ENCODE data around the gene TRAF1.

Gene TRAF1

DNA sequence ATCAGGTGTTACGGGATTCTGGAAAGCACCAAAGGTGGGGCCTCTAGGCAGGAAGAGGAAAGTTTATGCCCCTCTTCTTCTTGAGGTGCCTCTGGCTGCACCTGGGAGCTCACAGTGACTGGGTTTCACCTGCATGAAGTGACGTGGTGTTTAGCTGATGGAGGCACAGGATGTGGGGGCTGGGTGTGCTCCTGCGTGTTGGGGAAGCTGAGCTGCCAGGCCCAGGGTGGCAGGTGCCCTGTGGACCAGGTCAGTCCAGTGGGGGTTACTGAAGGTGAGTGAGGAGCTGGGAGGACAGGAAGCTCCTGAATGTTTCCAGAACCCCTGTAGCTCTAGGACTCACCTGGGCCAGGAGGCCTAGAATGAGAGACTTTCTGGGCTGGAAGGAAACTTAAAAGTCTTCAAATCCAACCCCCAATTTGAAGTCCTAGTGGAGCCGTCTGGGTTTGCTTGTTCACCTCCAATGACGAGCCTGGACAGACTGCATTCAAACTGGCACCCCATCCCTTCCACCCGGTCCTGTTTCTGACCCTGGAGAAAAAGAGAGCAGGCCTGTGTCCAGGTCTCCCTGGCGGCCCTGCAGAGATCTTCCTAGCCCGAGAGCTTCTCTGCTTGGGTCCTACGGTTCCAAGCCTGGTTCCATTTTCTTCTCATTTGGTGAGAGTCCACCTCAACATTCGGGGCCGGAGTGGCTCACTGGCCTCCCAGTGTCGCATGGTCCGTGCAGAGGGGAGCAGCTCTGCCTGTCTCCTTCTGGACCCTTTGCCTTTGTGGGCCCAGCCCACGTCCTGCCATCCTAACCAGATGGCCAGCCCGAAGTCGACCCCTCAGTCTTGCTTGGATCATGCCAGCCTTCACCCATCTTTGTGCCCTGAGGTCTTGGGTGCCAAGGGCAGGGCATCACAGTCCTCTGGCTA is 22.3 kb downstream of the TRAF1 start:
- no peak for DNase-seq

DNA sequence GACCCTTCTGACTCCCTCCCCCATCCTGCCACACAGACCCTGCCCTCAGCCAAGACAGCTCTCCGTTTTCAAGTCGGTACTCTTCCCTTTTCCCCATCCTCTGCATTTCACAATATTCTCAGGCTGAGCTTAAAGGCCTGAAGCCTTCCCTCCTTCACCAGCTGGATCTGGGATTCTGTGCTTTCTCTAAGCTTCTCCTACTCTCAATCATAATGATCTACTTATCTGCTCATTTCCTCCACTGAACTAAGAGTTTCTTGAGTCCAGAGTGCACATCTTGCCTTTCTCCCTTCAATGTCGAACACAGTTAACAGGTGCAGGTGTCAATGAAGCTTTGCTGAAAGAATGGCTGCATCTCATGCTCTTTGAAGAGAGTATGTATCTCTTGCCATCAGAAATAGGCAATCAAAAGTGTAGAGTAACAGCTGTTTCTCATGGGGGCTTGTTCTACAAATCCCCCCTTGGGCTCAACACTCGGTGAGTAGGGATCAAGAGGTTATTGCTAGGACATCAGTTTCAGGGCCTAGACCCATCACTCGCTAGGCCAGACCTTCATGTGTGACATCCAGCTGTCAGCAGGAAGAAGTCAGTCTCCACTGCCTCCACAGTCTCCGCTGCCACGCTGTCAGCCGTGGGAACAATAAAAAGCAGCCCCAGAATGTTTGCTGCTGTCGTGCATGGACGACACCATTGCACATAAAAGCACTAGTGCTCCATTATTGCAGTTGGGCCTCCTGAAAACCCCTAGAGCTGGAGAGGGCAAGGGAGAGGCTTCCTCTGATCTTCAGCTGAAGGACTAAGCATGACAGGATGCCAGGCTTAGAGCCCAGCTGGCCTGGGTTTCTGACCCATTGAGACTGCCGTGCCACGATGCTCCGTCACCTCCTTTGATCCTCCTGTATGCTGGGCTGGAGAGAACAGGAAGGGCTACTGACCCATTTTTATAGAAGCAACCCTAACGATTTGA is 23.7 kb downstream of the TRAF1 start:
- DNase-seq = no peak

- no peak for DNase-seq
Measured at GRCh38 chr9:120901755-120902568, 24.6 kb downstream of the TRAF1 start.

- no peak for DNase-seq
Measured at GRCh38 chr9:120900824-120901223, 25.8 kb downstream of the TRAF1 start.

DNA sequence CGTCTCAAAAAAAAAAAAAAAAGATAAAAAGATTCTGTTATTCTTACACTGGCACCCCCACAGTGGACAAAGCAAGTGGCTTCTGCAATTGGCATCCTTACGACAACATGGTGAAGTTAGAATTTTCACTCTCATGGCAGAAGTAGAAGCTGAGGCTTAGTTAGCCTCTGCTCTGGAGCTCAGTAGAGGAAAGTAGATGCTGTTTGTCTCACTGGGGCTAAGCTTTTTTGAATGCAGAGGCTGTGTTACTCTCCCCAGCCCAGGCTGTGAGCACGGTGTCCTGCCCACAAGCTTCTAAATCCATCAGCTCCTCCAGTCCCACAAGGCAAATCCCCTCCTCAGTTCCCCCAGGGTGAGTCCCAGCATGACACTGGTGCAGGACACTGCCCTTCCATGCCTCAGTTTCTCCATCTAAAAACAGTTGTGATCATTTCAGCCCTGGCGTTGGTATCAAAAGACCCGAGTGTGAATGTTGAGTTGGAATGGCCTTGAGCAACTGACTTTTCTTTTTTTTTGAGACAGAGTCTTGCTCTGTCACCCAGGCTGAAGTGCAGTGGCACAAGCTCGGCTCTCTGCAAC is 27.0 kb downstream of the TRAF1 start:
- DNase-seq = no peak

GRCh38 chr9:120898396-120898795 is 28.2 kb downstream of the TRAF1 start:
- DNase-seq = no peak

DNA sequence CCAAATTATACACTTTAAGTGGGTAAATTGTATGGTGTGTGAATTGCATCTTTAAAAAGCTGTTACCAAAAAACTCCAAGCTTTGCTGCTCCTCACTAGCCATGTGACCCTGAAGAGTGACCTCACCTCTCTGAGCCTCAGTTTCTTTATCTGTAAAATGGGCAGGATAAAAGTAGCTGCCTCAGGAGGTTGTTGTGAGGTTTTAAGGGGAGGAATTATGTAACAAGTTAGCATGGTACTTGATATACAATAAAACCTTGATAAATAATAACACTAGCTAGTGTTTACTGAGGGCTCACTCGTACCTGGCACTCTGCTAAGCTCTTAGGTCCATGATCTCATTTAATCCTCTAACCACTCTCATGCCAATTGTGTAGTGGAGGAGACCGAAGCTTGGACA is 30.6 kb downstream of the TRAF1 start:
- DNase-seq = no peak

- no peak for DNase-seq
Measured at GRCh38 chr9:120894321-120895148, 32.1 kb downstream of the TRAF1 start.

DNA sequence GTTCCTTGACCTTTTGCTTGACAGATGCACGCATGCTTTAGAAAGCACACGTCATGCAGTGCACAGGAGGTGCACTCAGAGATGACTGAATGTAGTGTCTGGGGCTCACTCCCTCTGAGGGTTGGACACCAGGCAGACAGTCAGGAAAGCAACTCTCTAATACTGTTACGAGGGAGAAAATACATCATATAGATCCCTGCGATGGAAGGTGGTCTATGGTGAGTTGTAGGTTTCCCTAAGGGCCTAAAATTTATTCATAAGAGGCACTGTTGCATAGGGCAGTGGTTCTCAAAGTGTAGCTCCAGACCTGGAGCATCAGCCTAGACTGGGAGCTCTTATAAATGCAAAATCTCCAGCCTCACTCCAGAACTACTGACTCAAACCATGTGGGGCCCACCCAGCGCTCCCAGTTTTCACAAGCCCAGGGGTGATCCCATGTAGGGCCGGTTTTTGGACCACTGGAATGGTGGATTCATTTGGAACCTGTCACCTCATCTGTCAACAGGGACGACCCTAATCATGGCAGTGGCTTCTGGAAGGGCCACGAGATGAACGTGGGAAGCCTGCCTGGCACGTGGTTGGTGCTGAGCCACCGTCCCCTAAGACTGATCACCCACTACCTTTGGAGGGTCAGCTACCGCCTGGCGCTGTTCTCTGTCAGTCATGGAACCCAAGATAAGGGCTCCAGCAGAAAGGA is 32.8 kb downstream of the TRAF1 start:
- no peak for DNase-seq

DNA sequence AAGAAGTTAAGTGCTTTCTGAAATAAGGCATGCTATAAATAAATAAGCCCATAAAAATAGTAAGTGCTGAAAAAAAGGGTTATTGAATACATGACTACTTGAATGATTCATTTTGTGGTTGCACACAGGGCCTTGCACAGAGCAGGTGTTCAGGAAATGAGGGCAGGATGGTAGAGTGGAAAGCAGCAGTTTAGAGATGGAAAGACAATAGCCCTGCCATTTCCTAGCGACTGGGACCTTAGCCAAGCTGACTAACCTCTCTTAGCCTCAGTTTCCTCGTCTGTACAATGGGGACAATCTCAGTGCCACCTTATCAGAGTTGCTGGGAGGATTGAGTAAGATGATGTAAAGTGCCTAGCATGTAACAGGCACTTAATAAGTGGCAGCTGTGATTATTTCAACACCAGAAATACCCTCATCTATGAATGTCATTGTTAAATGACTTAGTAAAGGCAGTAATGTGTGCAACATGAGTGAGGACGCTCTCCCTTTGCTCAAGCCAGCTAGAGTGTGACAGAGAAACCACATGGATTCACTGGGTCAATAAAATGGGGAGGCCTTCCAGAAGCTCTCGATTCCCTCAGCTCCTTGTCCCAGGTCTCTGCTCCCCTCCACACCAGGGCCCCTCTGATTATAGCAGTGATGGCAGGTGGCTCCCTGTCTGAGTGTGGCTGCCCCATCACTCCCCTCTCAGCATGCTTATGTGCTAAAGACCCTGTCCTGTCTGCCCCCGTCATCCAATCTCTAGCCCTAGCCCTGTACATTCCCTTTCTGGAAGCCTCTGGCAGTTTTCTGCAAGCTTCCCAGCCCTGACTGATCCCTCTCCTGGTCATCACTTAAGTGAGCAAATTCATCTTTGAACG is 33.6 kb downstream of the TRAF1 start:
- DNase-seq = no peak

GRCh38 chr9:120891884-120892747 is 34.5 kb downstream of the TRAF1 start:
- no peak for DNase-seq

- no peak for DNase-seq
Measured at GRCh38 chr9:120891245-120891883, 35.2 kb downstream of the TRAF1 start.

GRCh38 chr9:120890320-120891244 is 36.0 kb downstream of the TRAF1 start:
- no peak for DNase-seq

DNA sequence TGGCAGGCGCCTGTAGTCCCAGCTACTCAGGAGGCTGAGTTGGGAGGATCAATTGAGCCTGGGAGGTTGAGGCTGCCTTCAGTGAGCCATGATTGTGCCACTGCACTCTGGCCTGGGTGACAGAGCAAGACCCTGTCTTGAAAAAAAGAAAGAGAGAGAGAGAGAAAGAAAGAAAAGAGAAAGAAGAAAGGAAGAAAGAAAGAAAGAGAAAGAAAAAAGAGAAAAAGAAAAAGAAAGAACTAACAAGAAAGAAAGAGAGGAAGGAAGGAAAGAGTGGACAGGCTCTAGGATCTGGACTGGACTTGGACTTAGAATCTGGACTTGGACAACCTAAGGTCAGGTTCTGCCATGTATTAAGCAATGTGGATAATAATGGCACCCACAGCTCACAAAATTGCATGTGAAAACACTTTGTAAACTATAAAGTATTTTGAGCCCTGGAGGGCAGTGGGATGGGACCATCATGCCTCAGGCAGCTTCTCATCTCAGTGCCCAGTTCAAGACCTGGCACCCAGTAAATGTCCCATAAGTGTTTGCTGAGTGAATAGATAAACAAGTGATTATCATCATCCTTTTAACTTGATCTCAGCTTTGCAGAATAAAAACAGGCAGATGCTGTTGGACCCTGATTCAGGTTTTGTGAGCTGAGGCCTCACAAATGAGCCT is 36.9 kb downstream of the TRAF1 start:
- DNase-seq = no peak

DNA sequence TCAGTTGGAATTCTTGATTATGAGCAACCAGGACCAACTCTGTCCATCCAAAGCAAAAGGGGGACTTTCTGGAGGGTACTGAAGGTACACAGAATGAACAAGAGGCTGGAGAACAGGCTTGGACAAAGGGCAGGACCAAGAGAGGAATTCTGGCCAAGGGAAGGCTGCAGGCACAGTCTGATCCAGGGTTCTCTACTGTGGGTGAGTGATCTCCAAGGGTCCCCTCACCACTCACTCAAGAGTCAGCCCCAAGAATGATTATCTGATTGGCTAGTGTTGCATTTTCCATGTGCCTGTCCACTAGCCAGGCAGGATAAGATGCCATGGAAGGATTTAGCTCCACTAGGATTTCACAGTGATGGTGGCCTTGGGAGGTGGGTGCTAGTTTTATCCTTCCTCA is 38.0 kb downstream of the TRAF1 start:
- DNase-seq = no peak

DNA sequence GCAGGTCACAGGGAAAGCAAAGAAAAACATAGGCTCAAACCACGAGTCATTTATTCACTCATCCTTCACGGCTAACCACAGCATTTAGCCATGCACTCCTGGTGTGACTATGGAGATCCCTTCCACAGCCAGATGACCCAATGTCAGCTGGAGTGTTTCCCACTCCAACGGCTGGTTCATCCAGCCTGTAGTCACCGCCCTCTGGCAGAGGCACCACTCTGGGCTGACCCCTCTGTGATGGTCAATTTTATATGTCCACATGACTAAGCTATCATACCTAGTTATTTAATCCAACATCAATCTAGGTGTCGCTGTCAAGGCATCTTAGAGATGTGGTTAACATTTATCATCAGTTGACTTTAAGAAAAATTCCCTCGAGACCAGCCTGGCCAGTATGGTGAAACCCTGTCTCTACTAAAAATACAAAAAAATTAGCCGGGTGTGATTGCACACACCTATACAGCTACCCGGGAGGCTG is 40.1 kb downstream of the TRAF1 start:
- no peak for DNase-seq

Data from NCI-H2171 treated with DMSO at 0.1 percent for 48 hours (cell line).